Ishikawa (cell line): Measurements from ENCODE around the gene ACVR1.

Source experiments
- CEBPB ChIP-seq: IDR thresholded peaks from 2 replicates; pipeline ENCODE4 v1.6.1; 2012
- CREB1 ChIP-seq: IDR thresholded peaks from 2 replicates; pipeline ENCODE4 v1.6.1; 2012; ENCODE audit warnings: low read depth
- EGR1 ChIP-seq: IDR thresholded peaks from 2 replicates; pipeline ENCODE4 v1.6.1; 2012
- EP300 ChIP-seq: IDR thresholded peaks from 2 replicates; pipeline ENCODE4 v1.6.1; 2012; ENCODE audit warnings: borderline replicate concordance
- FOXM1 ChIP-seq: IDR thresholded peaks from 2 replicates; pipeline ENCODE4 v1.6.1; 2012; ENCODE audit warnings: low read depth, borderline replicate concordance
- MAX ChIP-seq: IDR thresholded peaks from 2 replicates; pipeline ENCODE4 v1.6.1; 2012
- NFIC ChIP-seq: IDR thresholded peaks from 2 replicates; pipeline ENCODE4 v1.6.1; 2012
- RAD21 ChIP-seq: IDR thresholded peaks from 2 replicates; pipeline ENCODE4 v1.6.1; 2012; ENCODE audit warnings: low read depth
- REST ChIP-seq: IDR thresholded peaks from 2 replicates; pipeline ENCODE4 v1.6.1; 2012; ENCODE audit warnings: low read depth, mild to moderate bottlenecking
- TEAD4 ChIP-seq: IDR thresholded peaks from 2 replicates; pipeline ENCODE4 v1.6.1; 2012
- YY1 ChIP-seq: IDR thresholded peaks from 2 replicates; pipeline ENCODE4 v1.6.1; 2012; ENCODE audit warnings: low read depth

- TF ChIP-seq RAD21: no peak
- no peak for TF ChIP-seq REST
- peak; percentile 26; the same call in 1 of the 2 replicates for TF ChIP-seq CEBPB
- TF ChIP-seq TEAD4: no peak
- TF ChIP-seq FOXM1: no peak
- TF ChIP-seq EP300: no peak
- no peak for TF ChIP-seq MAX
- TF ChIP-seq YY1: no peak
- TF ChIP-seq EGR1: no peak
- no peak for TF ChIP-seq NFIC
- no peak for TF ChIP-seq CREB1
Observed at GRCh38 chr2:157894694-157895435, 18.7 kb upstream of the ACVR1 start.
